Activated CD4-positive, alpha-beta T cell treated with anti-CD3 and anti-CD28 coated beads, Interleukin-2, amount 50 U/mL, for 48 hours (primary cell): ENCODE data around the gene ZMIZ1.

Experiments
- DNase-seq, 2 experiments: peaks; one replicate each; pipeline ENCODE4 v3.0.0-alpha.2; 2020

The ZMIZ1 gene

DNA sequence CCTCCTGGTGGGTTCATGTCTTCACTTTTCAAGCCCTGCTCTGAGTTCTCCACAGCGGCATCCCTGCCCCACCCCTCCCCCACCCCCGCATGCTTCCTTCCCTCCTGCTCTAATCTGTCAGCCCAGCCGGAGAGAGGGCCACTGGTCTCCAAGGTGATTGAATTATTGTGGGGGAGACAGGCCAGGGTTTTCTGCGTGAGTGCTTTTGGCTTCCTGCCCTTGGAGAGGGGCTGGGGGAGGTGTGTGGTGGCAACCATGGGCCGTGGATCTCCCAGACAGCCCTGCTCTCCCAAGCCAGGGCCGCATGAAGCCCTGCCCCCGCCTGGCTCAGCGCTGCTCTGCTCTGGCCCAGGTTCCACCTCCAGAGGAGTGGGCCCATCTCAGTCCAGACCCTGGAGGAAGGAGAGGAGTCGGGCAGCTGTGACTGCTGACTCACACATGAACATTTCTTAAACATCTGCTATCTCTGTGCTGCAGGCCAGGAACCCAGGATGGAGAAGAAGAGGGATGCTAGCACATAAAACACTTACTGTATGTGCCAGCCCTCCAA, 109.9 kb downstream of the ZMIZ1 start:
- no peak for DNase-seq

DNA sequence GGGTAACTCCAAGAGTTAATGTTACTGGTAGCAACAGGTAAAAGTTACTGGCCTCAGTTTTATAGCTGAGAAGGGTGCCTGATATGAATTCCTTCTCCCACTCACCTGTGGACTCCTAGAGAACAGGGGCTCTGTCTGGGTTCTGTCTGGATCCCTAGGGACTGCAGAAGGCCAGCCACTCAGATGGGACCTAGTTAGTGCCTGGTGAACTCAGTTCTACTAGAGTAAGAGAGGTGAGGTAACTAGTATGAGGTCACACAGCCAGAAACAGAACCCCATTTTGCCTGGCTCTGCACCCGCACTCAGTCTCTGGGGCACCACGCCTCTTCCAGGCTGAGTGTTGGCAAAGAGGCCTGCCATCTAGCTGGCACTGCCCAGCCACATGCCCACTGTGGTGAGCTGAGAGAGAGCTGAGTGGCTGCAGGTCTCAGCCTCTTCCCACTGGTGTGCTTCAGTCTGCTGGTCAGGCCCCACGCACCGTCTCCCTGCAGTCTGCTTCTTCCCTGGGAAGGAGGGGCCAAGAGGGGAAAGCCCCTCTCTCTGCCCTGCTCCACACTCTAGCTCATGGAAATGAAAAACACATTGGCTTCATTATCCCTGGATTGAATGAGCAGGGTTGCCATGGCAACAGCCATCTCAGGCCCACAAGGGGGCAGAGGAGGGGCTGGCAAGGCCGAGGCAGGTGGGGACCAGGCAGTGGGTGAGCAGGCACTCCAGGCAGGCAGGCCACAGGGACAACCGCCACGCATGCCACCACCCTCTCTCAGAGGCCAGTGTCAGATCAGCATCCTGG, 110.6 kb downstream of the ZMIZ1 start:
- no peak for DNase-seq

DNA sequence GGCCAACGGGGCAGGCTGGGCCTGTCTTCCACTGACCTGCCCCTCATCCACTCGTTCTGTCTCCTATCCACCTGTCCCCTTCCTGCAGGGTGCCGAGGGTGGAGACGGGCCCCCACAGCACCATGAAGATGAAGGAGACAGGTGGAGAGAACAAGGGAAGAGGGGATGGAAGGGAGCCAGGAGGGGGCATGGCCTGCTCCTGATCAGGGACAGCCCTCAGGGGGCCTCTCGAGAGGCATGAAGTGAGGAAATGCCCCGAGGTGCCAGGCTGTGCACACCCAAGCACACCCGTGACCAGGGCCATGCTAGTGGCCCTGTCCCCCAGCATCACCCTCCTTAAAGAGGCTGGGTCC, 111.2 kb downstream of the ZMIZ1 start:
- no peak for DNase-seq

DNA sequence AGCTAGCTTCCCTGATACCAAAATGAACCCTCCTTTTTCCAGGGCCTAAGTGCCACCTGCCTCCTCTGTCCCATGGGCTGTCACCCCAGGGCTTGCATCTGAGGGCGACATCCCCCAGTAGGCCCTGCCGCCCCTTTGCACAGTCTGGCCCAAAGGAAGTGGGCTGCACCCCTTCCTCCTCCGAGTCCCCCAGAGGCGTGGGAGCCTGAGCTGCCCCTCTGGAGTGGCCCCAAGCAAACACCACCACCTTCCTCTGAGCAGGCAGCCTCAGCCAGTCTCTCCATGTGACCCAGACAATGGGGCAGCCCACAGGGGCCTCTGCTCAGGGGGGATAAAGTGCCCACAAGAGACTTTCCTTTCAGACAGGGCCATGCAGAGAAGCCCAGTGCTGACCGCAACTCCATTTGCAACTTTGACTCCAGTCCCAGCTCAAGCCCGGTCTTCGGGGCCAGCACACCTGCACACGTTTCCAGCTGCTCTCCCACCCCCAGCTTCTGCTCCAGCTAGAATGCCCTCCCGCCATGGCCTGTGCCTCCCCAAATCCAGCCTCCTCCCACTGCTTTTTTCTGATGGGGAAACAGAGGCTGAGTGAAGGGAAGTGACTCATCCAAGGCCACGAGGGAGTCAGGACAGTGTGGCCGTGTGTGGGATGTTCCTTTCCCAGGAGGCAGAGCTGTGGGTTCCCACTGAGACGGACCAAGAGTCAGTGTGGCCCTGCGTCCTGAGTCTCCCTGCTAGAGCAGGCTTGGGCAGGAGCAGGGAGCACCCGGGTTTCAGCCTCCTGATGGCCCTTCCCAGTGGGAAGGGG, 111.9 kb downstream of the ZMIZ1 start:
- DNase-seq = no peak

DNA sequence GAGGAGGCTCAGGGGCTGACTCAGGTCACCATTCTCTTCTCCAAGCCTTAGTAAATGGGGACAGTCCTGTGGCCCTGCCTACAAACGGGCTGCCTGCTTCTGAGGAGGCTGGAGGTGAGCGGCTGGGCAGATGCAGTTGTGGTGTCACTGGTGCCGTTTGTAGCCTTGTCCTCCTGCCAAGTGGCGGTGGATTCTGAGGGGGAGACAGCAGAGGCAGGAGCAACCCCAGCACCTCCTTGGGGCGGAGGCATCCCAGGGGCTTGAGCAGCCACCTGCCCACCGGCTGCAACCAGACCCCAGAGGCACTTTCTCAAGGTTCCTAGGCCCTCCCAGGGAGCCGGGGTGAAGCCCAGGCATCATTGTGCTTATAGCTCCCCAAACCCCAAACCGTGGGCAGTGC, 112.5 kb downstream of the ZMIZ1 start:
- DNase-seq = no peak

DNA sequence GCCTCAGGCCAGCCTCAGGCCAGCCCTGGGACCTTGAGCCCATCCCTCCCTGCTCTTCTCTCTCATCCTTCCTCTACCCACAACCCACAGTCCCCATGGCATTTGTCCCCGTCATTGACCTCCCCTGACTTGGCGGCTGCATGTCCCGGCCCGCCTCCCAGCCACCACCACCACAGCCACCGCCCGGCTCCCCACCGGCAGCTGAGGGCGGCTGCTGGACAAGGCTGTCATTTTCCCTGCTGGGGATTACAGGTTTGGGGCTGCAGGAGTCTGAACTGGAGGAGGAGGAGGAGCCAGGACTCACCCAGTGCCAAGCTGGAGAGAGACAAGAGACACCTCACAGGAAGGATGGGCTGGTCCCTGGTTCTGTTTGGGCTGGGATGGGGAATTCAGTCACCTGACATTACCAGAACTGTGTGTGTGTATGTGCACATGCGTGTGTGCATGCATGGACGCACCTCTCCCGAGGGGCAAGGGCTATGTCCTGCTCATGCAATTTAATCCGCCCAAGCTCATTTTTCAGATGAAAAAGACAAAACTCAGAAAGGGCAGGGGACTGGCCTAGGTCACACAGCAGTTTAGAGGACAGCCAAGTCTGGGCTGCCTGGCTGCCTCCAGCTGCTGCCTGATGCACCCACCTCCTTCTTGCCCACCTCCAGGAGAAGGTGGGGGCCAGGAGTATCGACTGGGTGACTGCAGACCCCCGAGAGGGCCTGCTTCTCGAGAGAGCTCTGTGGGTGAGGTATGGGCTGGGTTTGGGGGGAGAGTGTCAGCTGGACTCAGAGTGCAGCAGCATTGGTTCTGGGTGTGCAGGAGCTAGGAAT, 113.1 kb downstream of the ZMIZ1 start:
- DNase-seq = no peak

DNA sequence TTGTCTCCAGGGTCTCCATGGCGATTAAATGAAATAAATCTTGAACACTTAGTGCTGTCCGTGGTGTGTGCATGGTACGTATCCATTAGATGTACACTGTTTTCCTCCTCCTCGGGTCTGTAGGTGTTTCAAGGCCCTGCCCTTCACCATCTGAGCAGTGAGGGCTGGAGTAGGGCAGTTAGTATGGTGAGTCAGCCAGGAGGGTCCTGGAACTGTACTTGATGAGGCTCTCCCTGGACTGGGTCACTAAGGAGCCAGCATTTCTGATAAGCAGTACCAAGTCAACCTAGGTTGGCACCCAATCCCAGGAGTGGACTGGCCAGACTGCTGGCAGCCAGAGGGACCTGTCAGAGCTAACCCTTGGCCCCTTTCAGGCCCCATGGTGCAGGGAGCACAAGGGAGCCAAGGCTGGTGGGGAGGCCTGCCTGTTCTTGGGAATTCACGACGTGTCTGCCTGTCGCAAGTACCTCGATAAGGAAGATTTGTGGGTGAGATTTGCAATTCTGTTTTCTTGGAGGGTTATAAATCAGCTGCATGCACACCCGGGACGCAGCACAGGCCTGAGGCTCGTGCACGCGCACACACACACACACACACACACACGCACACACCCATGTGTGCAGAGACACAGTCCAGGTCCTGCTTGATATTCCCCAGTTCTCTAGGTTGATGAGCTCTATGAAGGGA, 114.2 kb downstream of the ZMIZ1 start:
- DNase-seq = no peak

DNA sequence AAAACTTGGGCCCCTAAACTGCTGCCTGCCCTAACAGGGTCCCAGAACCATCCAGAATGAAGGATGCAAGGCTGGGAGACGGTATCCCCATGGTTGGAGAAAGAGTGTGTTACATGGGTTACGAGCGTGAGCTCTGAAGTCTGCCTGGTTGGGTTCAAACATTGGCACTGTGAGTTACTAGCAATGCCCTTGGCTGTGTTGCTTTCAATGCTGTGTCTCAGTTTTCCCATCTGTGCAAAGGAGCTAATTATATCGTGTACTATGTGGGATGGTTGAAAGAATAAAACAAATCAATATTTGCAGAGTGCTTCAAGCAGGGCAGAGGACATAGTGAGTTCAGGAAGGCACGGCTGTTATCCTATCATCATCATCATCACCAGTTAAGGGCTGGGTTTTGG, 114.7 kb downstream of the ZMIZ1 start:
- DNase-seq = no peak

DNA sequence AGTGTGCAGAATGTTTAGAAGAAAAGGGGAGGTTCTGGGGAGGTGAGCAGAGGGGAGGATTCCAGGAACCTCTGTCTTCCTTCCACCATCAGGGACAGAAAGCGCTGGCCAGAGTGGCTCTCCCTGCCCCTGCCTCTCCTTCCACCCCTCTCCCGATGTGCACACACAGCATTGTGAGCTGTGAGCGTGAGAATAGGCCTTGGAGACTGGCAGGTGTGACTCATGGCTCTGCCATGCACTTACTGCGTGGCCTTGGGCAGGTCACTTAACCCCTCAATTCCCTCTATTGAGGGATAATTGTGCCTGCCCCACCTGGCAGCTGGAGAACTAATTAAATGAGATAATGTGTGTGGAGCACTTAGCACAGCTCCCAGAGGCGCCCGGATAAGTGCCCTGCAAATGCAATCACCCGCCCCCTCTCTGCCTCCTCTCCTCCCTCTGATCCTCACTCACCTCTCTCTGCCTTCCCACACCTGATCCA, 115.4 kb downstream of the ZMIZ1 start:
- no peak for DNase-seq

DNA sequence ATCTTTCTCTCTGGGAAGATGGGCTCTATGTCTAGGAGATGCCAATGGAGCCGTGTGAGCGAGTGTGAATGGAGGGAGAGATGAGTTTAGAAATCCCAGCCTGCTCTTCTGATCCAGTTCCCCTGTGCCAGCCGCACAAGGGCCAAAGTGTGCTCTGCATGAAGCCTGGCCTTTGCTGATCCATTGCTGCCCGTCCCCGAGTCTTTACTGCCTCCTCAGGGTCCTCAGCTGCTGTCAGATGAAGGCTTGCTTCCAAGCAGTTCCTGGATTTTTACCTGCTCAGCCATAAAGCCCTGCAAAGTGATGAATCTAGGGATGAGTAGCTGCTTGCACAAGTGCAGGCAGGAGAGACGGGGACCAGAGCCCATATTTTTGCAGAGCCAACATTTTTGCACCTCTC, 115.9 kb downstream of the ZMIZ1 start:
- DNase-seq = no peak

DNA sequence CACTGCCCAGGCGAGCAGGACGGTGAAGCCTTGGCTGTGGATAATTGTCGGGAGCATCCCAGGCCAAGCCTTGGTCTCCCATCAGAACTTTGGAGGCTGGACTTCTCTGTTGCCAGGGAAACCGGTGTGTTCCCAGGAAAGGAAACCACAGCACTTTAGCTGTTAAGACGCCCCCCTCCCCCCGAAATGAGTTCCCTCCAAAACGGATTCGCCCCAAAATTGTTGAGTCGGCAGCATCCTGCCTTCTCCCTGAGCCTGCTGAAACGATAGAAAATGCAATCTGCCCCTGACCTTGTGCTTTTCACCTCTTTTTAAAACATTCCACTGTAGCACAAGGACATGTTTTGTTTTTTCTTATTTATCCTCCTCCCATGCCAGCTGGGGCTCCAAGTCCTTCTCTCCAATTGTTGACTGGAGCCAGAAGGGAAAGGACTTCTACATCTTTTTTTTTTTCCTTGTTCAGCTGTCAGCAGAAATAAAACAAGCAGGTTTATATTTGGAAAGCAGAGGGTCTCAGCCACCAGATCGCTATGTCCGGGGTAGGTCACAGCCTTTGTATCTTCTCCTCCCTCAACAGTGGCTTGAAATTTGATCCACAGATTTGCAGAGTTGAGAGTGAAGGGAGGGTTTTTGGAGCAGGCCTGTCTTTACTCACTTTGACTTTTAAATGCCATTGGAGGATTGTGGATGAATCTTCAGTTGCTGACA, 116.5 kb downstream of the ZMIZ1 start:
- no peak for DNase-seq

DNA sequence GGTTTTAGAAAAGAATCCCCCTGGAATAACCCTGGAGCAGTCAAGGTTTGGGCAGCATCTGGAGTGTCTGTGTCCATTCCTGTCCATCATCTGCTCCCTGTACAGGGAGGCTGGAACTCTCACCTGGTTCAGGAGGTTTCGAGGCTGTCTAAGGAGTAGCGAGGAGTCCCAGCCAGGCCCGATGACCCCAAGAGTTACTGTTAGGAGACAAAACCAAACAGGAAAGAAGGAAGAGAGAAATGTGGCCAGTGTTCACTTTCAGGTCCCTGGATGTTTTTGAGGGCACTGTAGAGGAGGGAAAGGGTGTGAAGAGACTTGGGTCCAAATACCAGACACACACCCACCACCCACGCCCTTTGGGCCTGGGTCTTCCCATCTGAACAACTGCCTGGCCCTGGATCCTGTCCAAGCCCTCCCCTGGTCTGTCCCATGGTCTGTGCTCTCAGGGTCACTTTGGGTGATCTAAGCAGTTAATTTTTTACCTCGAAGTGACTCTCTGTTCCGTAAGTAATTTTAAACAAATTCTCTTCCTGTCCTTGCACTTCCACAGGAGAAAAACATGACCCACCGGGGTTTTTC, 117.1 kb downstream of the ZMIZ1 start:
- DNase-seq = no peak

DNA sequence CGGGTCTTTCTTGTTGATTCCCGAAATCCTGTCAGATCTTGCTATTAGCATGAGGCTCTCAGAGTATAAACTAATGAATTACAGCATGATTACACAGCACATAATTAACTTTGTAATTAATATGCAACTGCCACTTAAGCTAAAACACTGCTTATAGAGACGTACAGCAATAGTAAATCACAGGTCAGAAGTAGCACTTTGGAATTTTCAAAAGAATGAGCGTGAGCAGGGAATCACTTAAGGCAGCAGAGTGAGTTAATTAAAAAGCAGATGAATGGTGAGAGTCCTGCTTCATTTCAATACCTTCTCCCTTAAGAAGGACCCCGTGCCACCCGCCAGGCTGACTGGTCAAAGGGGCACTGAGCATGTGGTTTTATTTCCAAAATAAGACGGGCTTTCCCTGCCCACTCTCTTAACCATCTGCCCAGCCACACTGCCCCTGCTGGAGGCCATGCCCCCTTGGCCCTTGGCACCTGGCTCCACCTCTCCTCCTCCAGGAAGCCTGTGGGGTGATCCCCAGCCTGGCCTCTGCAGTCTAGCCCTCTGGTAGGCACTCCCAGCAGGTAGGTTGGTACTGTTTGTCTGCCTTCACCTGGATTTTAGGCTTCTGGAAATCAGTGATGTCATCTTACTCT, 117.8 kb downstream of the ZMIZ1 start:
- DNase-seq = no peak

DNA sequence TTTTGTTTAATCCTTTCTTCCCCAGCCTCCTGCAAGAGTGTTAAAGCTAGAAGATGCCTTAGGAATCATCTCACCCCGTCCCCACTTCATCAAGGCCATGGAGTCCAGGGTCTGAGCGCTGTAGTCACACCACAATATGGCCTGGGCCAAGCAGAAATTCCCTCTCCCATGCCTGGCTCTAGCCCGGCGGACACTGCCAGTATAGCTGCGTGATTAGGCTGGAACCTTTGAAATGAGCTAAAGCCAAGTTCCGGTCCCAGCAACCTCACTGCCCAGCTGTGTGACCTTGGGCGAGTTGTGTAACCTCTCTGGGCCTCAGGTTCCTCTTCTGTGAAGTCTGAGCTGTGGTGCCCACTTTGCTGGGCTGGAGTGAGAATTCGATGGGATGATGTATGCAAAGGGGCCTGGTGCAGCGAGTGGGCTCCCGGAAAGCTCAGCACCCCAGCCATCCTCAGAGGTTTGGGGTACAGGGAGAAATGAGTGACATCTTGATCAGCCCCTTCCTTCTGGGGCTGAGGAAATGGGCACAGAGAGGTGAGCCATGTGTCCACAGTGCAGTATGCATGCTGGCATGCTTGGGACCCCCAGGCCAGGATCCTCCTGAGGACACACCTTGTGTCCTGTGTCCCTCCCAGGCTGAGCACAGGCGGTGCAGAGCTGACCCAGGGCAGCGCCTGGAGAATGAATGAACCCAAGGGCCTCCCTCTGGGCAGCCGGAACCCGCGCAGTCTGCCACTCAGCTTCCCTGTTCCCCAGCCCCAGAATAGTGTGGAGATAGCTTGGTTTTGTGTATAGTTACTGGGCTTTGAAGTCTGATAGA, 118.6 kb downstream of the ZMIZ1 start:
- no peak for DNase-seq

DNA sequence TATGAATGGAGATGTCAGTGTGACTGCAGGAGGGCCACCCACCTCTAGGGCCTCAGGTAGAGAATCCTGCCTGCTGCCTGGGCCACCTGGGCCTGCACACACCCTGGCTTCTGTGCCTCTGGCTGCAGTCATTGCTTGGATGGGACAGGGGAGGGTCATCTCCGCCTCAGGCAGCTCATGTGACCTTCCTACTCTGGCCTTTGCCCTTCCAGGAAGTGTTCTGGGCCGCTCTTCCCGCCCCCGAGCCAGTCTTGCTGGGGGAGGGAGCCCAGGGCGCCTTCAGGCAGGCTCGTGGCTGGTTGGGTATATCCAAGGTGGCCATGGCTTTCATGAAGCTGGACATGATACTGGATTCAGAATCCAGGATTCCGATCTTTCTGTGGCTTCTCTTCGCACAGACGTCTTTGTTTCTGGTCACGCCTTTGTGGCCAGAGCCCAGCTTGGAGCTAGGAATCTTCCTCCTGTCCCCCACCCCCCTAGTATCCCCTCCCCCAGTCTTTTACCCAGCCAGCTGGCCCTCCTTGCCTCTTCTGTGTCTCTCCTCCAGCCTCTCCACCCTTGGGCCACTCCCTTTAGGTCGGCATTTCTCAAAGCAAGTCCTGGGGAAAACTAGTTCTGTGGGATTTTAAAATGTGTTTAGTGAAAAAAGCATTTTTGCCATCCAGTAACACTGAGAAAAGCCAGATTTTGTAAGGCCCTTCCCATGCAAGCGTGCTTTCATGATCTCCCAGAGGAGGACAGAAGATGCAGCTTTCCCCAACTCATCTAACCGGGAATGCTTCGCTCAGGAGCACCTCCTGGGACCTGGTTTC, 119.6 kb downstream of the ZMIZ1 start:
- DNase-seq = no peak

DNA sequence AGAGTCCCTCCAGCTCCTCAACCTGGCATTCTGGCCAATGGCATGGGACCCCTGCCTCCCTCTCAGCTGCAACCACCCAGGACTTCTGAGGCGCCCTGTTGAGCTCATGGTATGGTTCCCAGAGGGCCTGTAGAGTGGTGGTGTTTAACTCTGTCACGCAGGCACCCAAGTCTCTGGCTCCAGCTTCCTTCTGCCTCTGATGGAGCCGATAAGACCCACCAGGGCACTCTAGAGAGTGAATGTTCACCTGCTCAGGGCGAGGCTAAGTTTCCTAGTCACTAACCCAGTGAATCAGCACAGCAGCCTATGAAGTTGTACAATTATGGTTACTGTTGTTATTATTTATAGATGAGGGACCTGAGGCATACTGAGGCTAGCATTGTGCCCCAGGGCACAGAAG, 120.4 kb downstream of the ZMIZ1 start:
- no peak for DNase-seq

DNA sequence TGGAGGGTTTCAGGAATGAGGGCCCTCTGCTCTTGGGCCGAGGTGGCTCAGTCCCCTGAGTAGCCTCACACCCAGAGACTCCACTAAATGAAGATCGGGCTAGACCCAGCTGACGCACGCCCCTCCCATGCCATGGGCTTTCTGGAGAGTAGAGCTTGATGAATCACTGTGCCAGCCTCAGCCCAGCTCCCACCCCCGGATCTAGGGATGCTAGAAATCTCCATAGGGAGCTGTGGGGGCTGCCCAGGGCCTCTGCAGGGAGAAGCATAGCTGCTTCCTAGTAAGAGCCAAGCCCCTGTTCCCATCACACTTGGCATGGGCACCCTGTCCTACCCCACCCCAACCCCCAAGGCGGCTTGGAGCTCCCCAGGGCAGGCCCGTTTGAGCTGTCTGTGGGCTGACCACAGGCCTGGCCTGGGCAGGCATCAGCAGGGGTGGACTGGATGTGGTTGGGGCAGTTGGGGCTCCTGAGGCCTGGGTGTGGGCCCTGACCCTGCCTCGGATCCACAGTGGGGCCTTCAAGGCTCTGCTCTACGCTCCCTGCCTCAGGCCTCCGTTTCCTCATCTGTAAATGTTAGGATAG, 121.2 kb downstream of the ZMIZ1 start:
- no peak for DNase-seq

DNA sequence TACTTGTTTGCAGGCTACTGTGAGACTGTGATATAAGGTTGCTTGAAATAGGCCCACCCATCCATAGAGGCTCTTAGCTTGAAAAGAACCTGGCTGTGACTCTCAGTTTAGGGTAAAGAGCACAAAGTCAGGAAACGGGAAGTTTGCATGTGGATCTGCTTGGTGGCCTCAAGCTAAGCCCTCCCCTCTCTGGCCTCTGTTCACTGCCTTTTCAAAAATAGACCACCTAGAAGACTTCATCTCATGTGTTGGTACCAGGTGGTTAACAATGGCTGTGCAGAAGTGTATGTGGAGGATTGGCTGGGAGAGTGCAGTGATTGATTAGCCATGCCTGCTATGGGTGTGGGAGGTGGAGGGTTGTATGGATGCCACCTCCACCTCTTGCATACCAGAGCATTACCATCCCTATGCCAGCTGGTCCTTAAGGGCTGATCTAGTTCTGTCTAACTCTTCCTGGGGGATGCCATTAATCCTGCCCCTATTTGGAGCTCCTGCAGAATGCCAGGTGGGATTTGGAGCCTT, 122.0 kb downstream of the ZMIZ1 start:
- no peak for DNase-seq
